ENCODE results near the gene FOXRED2.
A peak's percentile ranks its signal among the peaks of the same experiment; 100 is the strongest.

Gene FOXRED2

GRCh38 chr22:36475341-36475740, 31.5 kb downstream of the FOXRED2 start:
- Histone ChIP-seq H3K4me1 (ENCODE audit: control insufficient read depth, low read depth, low read length) (no peaks in the 10 kb centered on the region), H3K4ac (ENCODE audit: low read depth, low read length) (no peak overlapping the region), H3K27ac (ENCODE audit: low read depth, low read length) (no peak overlapping the region), H2AK5ac (ENCODE audit: low read length) (no peak overlapping the region), H3K36me3 (ENCODE audit: control insufficient read depth, insufficient read depth, low read length) (peaks cover 4% of the 10 kb centered on the region), H3K79me2 (ENCODE audit: control insufficient read depth, insufficient read depth, low read length) (no peaks in the 10 kb centered on the region), H3K4me2 (ENCODE audit: low read length) (no peak overlapping the region), H2BK120ac (ENCODE audit: low read depth, low read length) (no peak overlapping the region), H4K8ac (ENCODE audit: low read depth, low read length) (no peak overlapping the region), H3K9ac (ENCODE audit: low read length) (no peak overlapping the region), H3K23ac (ENCODE audit: low read length) (no peak overlapping the region), H3K18ac (ENCODE audit: low read length) (no peak overlapping the region), H3K27me3 (ENCODE audit: insufficient read depth, low read length, poor library complexity) (no peaks in the 10 kb centered on the region), H2BK5ac (ENCODE audit: low read length) (no peak overlapping the region), H3K4me3 (ENCODE audit: low read length) (no peak overlapping the region), H3K79me1 (ENCODE audit: low read length) (no peaks in the 10 kb centered on the region), H3K56ac (ENCODE audit: low read length) (no peak overlapping the region), H4K5ac (ENCODE audit: low read length) (no peak overlapping the region), H2BK15ac (replicated peaks; ENCODE audit: low read depth) (no peak overlapping the region)
- no CpG with 5 or more reads among the region's 6 CpGs for WGBS (ENCODE audit: extremely low coverage, insufficient coverage, low lambda C conversion rate)
- no peak for DNase-seq

- Histone ChIP-seq H3K4me3 (ENCODE audit: low read length) (no peak overlapping the region), H4K8ac (ENCODE audit: low read depth, low read length) (no peak overlapping the region), H3K27me3 (ENCODE audit: insufficient read depth, low read length, poor library complexity) (no peaks in the 10 kb centered on the region), H3K4me1 (ENCODE audit: control insufficient read depth, low read depth, low read length) (no peaks in the 10 kb centered on the region), H3K4me2 (ENCODE audit: low read length) (no peak overlapping the region), H4K5ac (ENCODE audit: low read length) (no peak overlapping the region), H3K79me1 (ENCODE audit: low read length) (no peaks in the 10 kb centered on the region), H3K79me2 (ENCODE audit: control insufficient read depth, insufficient read depth, low read length) (no peaks in the 10 kb centered on the region), H2BK5ac (ENCODE audit: low read length) (no peak overlapping the region), H3K18ac (ENCODE audit: low read length) (no peak overlapping the region), H2AK5ac (ENCODE audit: low read length) (no peak overlapping the region), H2BK15ac (replicated peaks; ENCODE audit: low read depth) (no peak overlapping the region), H3K4ac (ENCODE audit: low read depth, low read length) (no peak overlapping the region), H3K27ac (ENCODE audit: low read depth, low read length) (no peak overlapping the region), H2BK120ac (ENCODE audit: low read depth, low read length) (no peak overlapping the region), H3K23ac (ENCODE audit: low read length) (no peak overlapping the region), H3K56ac (ENCODE audit: low read length) (no peak overlapping the region), H3K36me3 (ENCODE audit: control insufficient read depth, insufficient read depth, low read length) (peaks cover 4% of the 10 kb centered on the region), H3K9ac (ENCODE audit: low read length) (no peak overlapping the region)
- no peak for DNase-seq
- no CpG with 5 or more reads among the region's 13 CpGs for WGBS (ENCODE audit: extremely low coverage, insufficient coverage, low lambda C conversion rate)
Observed at GRCh38 chr22:36472689-36473088, 34.2 kb downstream of the FOXRED2 start.

- no peaks in the 10 kb centered on the region for H3K79me1 ChIP-seq (ENCODE audit: low read length)
- no peaks in the 10 kb centered on the region for H3K79me2 ChIP-seq (ENCODE audit: control insufficient read depth, insufficient read depth, low read length)
- H3K4ac ChIP-seq (ENCODE audit: low read depth, low read length) = no peak overlapping the region
- WGBS (ENCODE audit: extremely low coverage, insufficient coverage, low lambda C conversion rate) = no CpG with 5 or more reads among the region's 14 CpGs
- no peak overlapping the region for H2BK15ac ChIP-seq (replicated peaks; ENCODE audit: low read depth)
- no peak overlapping the region for H3K4me2 ChIP-seq (ENCODE audit: low read length)
- no peak overlapping the region for H3K56ac ChIP-seq (ENCODE audit: low read length)
- DNase-seq = no peak
- no peak overlapping the region for H3K23ac ChIP-seq (ENCODE audit: low read length)
- H3K36me3 ChIP-seq (ENCODE audit: control insufficient read depth, insufficient read depth, low read length) = peaks cover 4% of the 10 kb centered on the region
- no peaks in the 10 kb centered on the region for H3K27me3 ChIP-seq (ENCODE audit: insufficient read depth, low read length, poor library complexity)
- no peak overlapping the region for H4K5ac ChIP-seq (ENCODE audit: low read length)
- H3K4me1 ChIP-seq (ENCODE audit: control insufficient read depth, low read depth, low read length) = no peaks in the 10 kb centered on the region
- H2BK120ac ChIP-seq (ENCODE audit: low read depth, low read length) = no peak overlapping the region
- no peak overlapping the region for H3K4me3 ChIP-seq (ENCODE audit: low read length)
- H4K8ac ChIP-seq (ENCODE audit: low read depth, low read length) = no peak overlapping the region
- no peak overlapping the region for H2BK5ac ChIP-seq (ENCODE audit: low read length)
- H2AK5ac ChIP-seq (ENCODE audit: low read length) = no peak overlapping the region
- no peak overlapping the region for H3K18ac ChIP-seq (ENCODE audit: low read length)
- H3K9ac ChIP-seq (ENCODE audit: low read length) = no peak overlapping the region
- no peak overlapping the region for H3K27ac ChIP-seq (ENCODE audit: low read depth, low read length)
Observed at GRCh38 chr22:36471341-36471821, 35.5 kb downstream of the FOXRED2 start.

GRCh38 chr22:36470994-36471331, 35.9 kb downstream of the FOXRED2 start:
- no peak for DNase-seq
- Histone ChIP-seq H2BK15ac (replicated peaks; ENCODE audit: low read depth) (no peak overlapping the region), H3K4ac (ENCODE audit: low read depth, low read length) (no peak overlapping the region), H3K23ac (ENCODE audit: low read length) (no peak overlapping the region), H4K8ac (ENCODE audit: low read depth, low read length) (no peak overlapping the region), H3K79me2 (ENCODE audit: control insufficient read depth, insufficient read depth, low read length) (no peaks in the 10 kb centered on the region), H2BK5ac (ENCODE audit: low read length) (no peak overlapping the region), H3K4me3 (ENCODE audit: low read length) (no peak overlapping the region), H3K27me3 (ENCODE audit: insufficient read depth, low read length, poor library complexity) (no peaks in the 10 kb centered on the region), H3K27ac (ENCODE audit: low read depth, low read length) (no peak overlapping the region), H3K4me2 (ENCODE audit: low read length) (no peak overlapping the region), H3K9ac (ENCODE audit: low read length) (no peak overlapping the region), H3K4me1 (ENCODE audit: control insufficient read depth, low read depth, low read length) (no peaks in the 10 kb centered on the region), H3K79me1 (ENCODE audit: low read length) (no peaks in the 10 kb centered on the region), H3K56ac (ENCODE audit: low read length) (no peak overlapping the region), H3K18ac (ENCODE audit: low read length) (no peak overlapping the region), H2BK120ac (ENCODE audit: low read depth, low read length) (no peak overlapping the region), H2AK5ac (ENCODE audit: low read length) (no peak overlapping the region), H3K36me3 (ENCODE audit: control insufficient read depth, insufficient read depth, low read length) (peaks cover 3% of the 10 kb centered on the region), H4K5ac (ENCODE audit: low read length) (no peak overlapping the region)
- no CpG with 5 or more reads among the region's 10 CpGs for WGBS (ENCODE audit: extremely low coverage, insufficient coverage, low lambda C conversion rate)

- Histone ChIP-seq H3K79me2 (ENCODE audit: control insufficient read depth, insufficient read depth, low read length) (no peaks in the 10 kb centered on the region), H2BK15ac (replicated peaks; ENCODE audit: low read depth) (no peak overlapping the region), H3K79me1 (ENCODE audit: low read length) (no peaks in the 10 kb centered on the region), H2BK5ac (ENCODE audit: low read length) (no peak overlapping the region), H2BK120ac (ENCODE audit: low read depth, low read length) (no peak overlapping the region), H3K18ac (ENCODE audit: low read length) (no peak overlapping the region), H4K5ac (ENCODE audit: low read length) (no peak overlapping the region), H3K36me3 (ENCODE audit: control insufficient read depth, insufficient read depth, low read length) (no peaks in the 10 kb centered on the region), H3K4me1 (ENCODE audit: control insufficient read depth, low read depth, low read length) (no peaks in the 10 kb centered on the region), H3K56ac (ENCODE audit: low read length) (peak overlapping the region; percentile 89), H2AK5ac (ENCODE audit: low read length) (peak overlapping the region; percentile 86), H3K4ac (ENCODE audit: low read depth, low read length) (no peak overlapping the region), H3K4me2 (ENCODE audit: low read length) (no peak overlapping the region), H3K23ac (ENCODE audit: low read length) (no peak overlapping the region), H3K9ac (ENCODE audit: low read length) (peak overlapping the region; percentile 57), H3K4me3 (ENCODE audit: low read length) (no peak overlapping the region), H4K8ac (ENCODE audit: low read depth, low read length) (no peak overlapping the region), H3K27ac (ENCODE audit: low read depth, low read length) (no peak overlapping the region), H3K27me3 (ENCODE audit: insufficient read depth, low read length, poor library complexity) (no peaks in the 10 kb centered on the region)
- WGBS (ENCODE audit: extremely low coverage, insufficient coverage, low lambda C conversion rate) = no CpG with 5 or more reads among the region's 14 CpGs
- DNase-seq = peak; percentile 91
Observed at GRCh38 chr22:36470162-36470993, 36.5 kb downstream of the FOXRED2 start.
